ENCODE data around the gene INTS15. TPM values are rescaled to one million over a fixed set of nuclear protein-coding genes. Genes with fewer than 3 reads are reported as not detected.

The INTS15 gene
- total RNA-seq, 2 experiments from 2014 or later = 33.0 to 40.9 TPM

DNA sequence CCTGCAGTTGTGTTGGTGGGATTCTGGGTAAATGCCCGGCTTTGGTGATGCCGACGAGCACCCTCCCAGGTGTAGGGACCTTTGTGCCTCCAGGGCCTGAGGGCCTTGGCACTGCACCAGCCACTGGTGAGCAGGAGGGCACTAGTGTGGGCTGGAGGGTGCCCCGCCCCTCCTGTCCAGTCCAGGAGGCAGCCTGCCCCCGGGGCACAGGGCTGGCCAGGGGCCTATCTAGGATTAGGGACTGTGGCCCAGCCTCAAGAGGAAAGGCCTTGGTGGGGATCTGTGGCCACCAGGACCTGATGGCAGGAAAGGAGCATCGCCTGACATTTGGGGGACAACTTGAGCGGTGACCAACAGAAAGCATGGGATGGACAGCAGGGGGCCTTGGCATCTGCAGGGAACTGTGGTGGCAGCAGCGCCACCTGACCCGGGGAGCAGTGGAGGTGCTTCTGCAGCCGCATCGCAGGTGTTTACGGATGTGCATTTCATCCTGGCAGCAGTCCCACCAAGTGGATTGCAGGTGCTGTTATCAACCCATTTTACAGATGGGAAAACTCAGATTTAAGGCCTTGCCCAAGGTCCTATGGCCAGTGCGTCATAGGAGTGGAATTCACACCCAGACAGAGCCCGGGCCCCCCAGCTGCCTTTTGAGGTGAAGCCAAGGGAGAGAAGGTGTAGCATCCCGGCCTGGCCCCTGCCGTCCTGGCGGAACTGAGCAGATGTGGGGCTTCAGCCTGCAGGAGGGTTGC, 58.4 kb downstream of the INTS15 start:
- CTCF ChIA-PET (ENCODE audit: unreplicated experiment) = no interaction called here

DNA sequence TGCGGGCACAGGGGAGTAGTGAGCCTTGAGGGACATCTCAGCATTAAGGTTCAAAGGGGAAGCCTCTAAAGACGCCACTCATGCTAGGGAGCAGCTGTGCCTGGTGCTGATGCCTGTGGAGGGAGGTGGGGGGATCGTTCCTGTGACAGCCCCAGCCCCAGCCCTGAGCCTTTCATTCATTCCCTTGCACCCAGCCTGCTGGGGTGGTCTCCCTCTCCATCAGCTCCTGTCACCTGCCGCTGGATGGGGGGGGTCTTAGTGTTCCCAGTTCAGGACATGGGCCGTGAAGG, 58.9 kb downstream of the INTS15 start:
- BruUV-seq (replicated peaks) = no TSS peak
- Histone ChIP-seq H3K9me2 (ENCODE audit: insufficient read depth, low read length) (no peaks in the 10 kb centered on the region), H3K4me1 (ENCODE audit: insufficient read depth, low read length, poor library complexity, severe bottlenecking) (no peaks in the 10 kb centered on the region), H3K9me3 (ENCODE audit: low read length) (no peaks in the 10 kb centered on the region), H3K4me3 (ENCODE audit: low read depth, low read length, poor library complexity, severe bottlenecking) (no peak overlapping the region), H3K36me3 (ENCODE audit: insufficient read depth, low read length) (peaks cover 92% of the 10 kb centered on the region), H4K20me1 (ENCODE audit: insufficient read depth, low read length) (no peaks in the 10 kb centered on the region), H3K79me2 (ENCODE audit: insufficient read depth, low read depth, low read length) (no peaks in the 10 kb centered on the region), H3K27ac (ENCODE audit: low read depth, low read length, poor library complexity, severe bottlenecking) (no peak overlapping the region), H3K4me2 (ENCODE audit: low read length) (no peak overlapping the region), H2AFZ (ENCODE audit: low read length) (no peak overlapping the region)
- intact Hi-C loops (cut with micrococcal nuclease; ENCODE audit: unreplicated experiment) = no loop called here
- TF ChIP-seq, protein P1, sequence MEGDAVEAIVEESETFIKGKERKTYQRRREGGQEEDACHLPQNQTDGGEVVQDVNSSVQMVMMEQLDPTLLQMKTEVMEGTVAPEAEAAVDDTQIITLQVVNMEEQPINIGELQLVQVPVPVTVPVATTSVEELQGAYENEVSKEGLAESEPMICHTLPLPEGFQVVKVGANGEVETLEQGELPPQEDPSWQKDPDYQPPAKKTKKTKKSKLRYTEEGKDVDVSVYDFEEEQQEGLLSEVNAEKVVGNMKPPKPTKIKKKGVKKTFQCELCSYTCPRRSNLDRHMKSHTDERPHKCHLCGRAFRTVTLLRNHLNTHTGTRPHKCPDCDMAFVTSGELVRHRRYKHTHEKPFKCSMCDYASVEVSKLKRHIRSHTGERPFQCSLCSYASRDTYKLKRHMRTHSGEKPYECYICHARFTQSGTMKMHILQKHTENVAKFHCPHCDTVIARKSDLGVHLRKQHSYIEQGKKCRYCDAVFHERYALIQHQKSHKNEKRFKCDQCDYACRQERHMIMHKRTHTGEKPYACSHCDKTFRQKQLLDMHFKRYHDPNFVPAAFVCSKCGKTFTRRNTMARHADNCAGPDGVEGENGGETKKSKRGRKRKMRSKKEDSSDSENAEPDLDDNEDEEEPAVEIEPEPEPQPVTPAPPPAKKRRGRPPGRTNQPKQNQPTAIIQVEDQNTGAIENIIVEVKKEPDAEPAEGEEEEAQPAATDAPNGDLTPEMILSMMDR (conservative IDR thresholded peaks at IDR 0.05; ENCODE audit: low read length) = no peak
- TF ChIP-seq EZH2phosphoT487 (IDR thresholded peaks at IDR 0.05; ENCODE audit: borderline replicate concordance, low read depth, low read length) = no peak
- ChIA-PET CTCF (ENCODE audit: unreplicated experiment) (no interaction called here), POLR2A (no interaction called here)
- DNase-seq (ENCODE audit: low spot score) = no peak

More for the DNA sequence above, 58.4 kb downstream of the INTS15 start:
- H3K27ac ChIP-seq (ENCODE audit: low read depth, low read length, poor library complexity, severe bottlenecking) = no peak overlapping the region
- BruUV-seq (replicated peaks) = no TSS peak
- H3K4me2 ChIP-seq (ENCODE audit: low read length) = no peak overlapping the region
- POLR2A ChIA-PET = no interaction called here
- H3K9me2 ChIP-seq (ENCODE audit: insufficient read depth, low read length) = no peaks in the 10 kb centered on the region
- H3K79me2 ChIP-seq (ENCODE audit: insufficient read depth, low read depth, low read length) = no peaks in the 10 kb centered on the region
- no peaks in the 10 kb centered on the region for H4K20me1 ChIP-seq (ENCODE audit: insufficient read depth, low read length)
- TF ChIP-seq EZH2phosphoT487 (IDR thresholded peaks at IDR 0.05; ENCODE audit: borderline replicate concordance, low read depth, low read length) = no peak
- TF ChIP-seq, protein P1 (conservative IDR thresholded peaks at IDR 0.05; ENCODE audit: low read length) = no peak
- H3K4me3 ChIP-seq (ENCODE audit: low read depth, low read length, poor library complexity, severe bottlenecking) = no peak overlapping the region
- H3K36me3 ChIP-seq (ENCODE audit: insufficient read depth, low read length) = peaks cover 96% of the 10 kb centered on the region
- intact Hi-C loops (cut with micrococcal nuclease; ENCODE audit: unreplicated experiment) = no loop called here
- no peak overlapping the region for H2AFZ ChIP-seq (ENCODE audit: low read length)
- H3K4me1 ChIP-seq (ENCODE audit: insufficient read depth, low read length, poor library complexity, severe bottlenecking) = no peaks in the 10 kb centered on the region
- DNase-seq (ENCODE audit: low spot score) = no peak
- no peaks in the 10 kb centered on the region for H3K9me3 ChIP-seq (ENCODE audit: low read length)

DNA sequence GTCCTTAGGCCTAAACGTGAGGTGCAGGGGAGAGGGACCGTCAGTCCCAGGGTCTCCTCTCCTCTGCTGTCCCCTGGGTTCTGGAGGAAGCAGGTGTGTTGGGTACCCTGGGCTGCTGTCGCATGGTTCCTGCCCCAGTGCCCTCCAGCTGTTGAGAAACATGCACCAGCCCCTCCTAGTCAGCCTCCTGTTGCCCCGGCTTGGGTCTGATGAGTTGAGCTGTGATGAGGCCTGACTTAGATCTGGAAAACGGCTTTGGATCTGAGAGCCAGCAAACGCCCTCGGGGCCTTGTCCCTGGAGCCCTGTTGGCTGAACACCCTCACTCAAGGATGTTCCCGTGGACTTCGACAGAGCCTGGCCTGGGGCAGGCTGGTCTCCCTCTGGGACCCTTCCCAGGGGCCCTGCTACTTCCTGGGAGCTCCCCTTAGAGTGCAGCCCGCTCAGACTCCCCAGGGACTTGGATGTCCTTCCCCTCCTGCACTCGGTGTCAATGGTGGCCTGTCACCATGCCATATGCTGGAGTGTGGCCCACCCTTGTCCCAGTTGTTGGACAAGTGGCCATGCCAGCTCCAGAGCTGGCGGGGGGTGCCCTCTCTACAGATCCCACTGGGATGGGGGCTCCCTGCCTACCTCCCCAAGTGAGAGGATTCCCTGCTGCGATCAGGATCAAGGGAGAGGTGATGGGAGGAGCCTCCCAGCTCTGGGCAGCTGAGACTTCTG, 59.6 kb downstream of the INTS15 start:
- H3K36me3 ChIP-seq (ENCODE audit: insufficient read depth, low read length) = peaks cover 91% of the 10 kb centered on the region
- no peak overlapping the region for H3K27ac ChIP-seq (ENCODE audit: low read depth, low read length, poor library complexity, severe bottlenecking)
- TF ChIP-seq, protein P1 (conservative IDR thresholded peaks at IDR 0.05; ENCODE audit: low read length) = no peak
- ChIA-PET POLR2A (interaction anchor here (1.1 kb wide), 1 partner anchor 28 kb away, joined by 3 read pairs; no protein-coding TSS in a partner anchor), CTCF (ENCODE audit: unreplicated experiment) (no interaction called here)
- H3K79me2 ChIP-seq (ENCODE audit: insufficient read depth, low read depth, low read length) = no peaks in the 10 kb centered on the region
- H3K4me1 ChIP-seq (ENCODE audit: insufficient read depth, low read length, poor library complexity, severe bottlenecking) = no peaks in the 10 kb centered on the region
- no TSS peak for BruUV-seq (replicated peaks)
- intact Hi-C loops (cut with micrococcal nuclease; ENCODE audit: unreplicated experiment) = no loop called here
- no peak overlapping the region for H3K4me2 ChIP-seq (ENCODE audit: low read length)
- no peak overlapping the region for H3K4me3 ChIP-seq (ENCODE audit: low read depth, low read length, poor library complexity, severe bottlenecking)
- no peaks in the 10 kb centered on the region for H4K20me1 ChIP-seq (ENCODE audit: insufficient read depth, low read length)
- H3K9me2 ChIP-seq (ENCODE audit: insufficient read depth, low read length) = no peaks in the 10 kb centered on the region
- no peak overlapping the region for H2AFZ ChIP-seq (ENCODE audit: low read length)
- no peaks in the 10 kb centered on the region for H3K9me3 ChIP-seq (ENCODE audit: low read length)
- DNase-seq (ENCODE audit: low spot score) = no peak
